ENCODE measurements around the gene CIP2A.

Gene CIP2A

DNA sequence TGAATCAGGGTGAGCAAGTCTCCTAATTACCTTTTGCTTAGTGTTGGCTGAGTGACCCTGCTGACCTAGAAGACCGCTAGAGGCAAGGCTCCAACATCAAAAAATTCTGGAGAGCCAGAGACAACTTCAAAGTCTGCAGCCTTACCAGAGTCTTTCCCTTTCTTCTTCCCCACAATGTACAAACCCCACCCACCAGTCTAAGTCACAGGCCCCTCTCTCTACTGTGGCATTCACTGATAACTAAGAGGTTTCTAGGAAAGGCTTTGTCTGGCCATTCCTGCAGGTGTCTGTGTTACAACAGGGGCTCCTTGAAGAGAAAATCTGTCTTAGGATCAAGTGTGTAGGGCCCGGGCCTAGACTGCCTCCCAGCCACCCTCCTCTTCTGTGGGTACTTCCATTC, 79.4 kb downstream of the CIP2A start:
- no peak for DNase-seq

DNA sequence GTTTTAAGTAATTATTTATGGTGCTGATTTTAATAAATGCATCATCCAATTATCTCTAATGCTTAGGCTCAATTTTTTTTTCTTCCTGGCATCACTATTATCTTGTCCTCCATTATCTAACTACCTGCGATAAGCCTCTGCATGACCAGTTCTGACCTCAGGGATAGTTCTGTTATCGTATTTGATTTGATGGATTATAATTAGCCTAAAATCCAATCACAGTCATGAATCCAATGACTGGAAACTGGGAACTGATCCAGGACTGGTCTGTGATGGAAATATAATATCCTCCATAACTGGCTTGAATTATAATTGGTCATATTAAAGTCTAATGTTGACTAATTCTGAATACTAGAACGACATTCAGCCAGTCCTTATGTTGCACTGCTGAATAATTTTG, 80.0 kb downstream of the CIP2A start:
- no peak for DNase-seq

DNA sequence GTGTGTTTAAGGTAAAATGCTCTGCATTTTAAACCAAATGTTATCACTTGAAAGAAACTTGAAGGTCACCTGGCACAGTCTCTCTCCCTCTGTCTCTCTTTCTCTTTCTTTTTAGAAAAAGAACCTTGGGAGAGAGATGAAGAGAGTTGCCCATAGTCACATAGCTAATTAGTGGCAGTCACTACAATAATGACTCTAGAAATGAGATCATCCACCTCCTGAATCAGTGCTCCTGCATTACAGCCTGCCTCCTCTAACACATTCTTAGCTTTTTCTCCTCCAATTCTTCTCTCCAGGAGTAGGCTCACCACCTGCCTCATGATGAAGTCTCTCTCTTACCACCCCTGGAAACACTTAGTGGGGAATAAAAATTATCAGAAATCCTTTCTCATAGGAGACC, 81.3 kb downstream of the CIP2A start:
- peak in 1 of 5 experiments; percentile 19 for DNase-seq

DNA sequence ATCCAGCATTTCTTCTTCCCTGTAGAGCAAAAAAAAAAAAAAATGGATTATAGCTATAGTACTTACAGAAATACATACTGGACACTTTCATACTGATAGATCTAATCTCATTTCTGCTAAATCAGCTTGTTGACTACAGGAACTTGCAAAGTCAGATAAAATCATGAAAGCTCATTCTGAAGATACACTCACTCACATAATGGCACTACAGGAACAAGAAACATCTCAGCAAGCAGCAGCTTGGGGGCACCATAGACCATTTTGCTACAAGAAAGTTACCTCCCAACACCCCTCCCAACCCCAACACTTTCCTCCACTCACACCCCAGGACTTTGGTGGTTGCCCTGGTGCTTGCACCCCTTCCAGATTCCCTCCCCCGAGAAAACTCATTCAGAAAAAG, 83.4 kb downstream of the CIP2A start:
- peak in 1 of 5 experiments; percentile 86 for DNase-seq

DNA sequence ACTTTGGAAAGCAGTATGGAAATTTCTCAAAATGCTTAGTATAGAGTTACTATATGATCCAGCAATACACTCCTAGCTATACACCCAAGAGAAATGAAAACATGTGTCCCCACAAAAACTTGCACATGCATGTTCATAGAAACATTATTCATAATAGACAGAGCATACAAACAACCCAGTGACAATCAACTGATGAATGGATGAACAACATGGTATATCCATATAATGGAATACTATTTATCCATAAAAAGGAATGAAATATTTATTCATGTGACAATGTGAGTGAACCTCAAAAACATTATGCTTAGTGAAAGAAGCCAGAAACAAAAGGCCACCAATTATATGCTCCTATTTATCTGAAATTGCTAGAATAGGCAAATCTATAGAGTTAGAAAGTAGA, 85.5 kb downstream of the CIP2A start:
- DNase-seq: no peak

DNA sequence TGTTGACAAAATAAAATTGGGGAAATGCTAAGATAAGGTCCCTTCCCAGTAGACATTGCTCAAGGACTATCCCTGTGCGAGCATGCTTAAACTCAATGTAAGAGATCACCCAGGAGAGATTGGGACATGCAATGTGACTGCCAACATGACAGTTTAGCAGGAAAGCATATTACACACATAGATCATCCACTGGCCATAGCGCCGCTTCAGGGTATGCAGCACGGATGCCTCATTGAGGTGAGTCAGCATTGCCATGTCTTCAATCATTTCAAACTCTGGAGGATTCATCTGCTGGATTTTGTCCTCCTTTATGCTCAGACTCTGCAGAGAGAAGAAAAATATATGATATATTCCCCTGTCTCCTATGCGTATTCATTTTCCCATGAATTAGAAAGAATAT, 87.7 kb downstream of the CIP2A start:
- no peak for DNase-seq

DNA sequence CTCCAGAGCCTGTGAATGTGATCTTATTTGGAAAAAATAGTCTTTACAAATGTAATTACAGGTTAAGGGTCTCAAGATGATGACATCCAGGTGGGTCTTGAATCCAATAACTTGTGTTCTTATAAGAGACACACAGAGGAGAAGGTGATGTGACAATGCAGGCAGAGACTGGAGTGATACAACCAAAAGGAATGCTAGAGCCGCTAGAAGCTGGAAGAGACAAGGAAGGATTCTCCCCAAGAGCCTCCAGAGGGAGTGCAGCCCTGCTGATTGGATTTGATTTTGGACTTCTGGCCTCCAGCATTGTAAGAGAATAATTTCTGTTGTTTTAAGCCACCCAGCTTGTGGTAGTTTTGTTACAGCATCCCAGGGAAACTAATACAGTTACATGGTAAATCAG, 88.5 kb downstream of the CIP2A start:
- no peak for DNase-seq

All from T-helper 2 cell (primary cell).